ENCODE measurements around the gene POLRMT.
"Not testable (repeated sequence)": the region's sequence is repeated elsewhere in the genome, so short reads cannot be mapped to it uniquely, and the experiment has no call there.

POLRMT gene

DNA sequence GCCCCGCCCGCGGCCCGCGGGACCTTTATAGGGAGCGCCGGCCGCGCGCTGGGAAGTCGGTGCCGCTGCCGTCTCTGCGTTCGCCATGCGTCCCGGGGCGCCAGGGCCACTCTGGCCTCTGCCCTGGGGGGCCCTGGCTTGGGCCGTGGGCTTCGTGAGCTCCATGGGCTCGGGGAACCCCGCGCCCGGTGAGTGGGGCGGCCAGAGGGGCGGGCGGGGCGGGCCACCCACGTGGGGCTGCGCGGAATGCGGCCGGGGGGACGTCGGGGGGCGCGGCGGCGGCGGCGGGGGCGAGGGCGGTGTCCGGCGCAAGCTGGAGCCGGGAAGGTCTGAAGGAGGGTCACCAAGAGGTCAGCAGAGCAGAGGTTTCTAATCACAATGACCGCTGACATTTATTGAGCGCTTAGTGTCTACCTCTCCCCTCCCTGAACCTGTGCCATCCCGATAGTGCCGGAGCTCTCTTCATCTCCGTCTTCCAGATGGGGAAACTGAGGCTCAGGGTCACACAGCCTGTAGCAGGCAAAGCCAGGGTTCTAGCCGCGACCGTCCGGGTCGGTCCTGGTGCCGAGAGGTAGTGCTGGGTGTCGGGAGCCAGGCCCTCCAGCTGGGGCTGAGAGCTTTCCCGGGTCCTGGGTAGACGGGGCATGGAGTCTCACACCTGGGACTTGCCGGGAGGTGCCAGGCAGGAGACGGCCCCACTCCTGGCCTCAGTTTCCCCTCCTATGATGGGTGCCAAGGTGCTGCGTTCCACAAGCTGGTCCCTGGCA lies 43.2 kb upstream of the POLRMT start, which contains the start of gene FSTL3:
FSTL3 (plus strand) TSS at position 54 of the 767 bp plus-strand sequence; CDS start at position 86, 32 bp downstream.
- TF ChIP-seq, protein P1, sequence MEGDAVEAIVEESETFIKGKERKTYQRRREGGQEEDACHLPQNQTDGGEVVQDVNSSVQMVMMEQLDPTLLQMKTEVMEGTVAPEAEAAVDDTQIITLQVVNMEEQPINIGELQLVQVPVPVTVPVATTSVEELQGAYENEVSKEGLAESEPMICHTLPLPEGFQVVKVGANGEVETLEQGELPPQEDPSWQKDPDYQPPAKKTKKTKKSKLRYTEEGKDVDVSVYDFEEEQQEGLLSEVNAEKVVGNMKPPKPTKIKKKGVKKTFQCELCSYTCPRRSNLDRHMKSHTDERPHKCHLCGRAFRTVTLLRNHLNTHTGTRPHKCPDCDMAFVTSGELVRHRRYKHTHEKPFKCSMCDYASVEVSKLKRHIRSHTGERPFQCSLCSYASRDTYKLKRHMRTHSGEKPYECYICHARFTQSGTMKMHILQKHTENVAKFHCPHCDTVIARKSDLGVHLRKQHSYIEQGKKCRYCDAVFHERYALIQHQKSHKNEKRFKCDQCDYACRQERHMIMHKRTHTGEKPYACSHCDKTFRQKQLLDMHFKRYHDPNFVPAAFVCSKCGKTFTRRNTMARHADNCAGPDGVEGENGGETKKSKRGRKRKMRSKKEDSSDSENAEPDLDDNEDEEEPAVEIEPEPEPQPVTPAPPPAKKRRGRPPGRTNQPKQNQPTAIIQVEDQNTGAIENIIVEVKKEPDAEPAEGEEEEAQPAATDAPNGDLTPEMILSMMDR (IDR thresholded peaks at IDR 0.05; ENCODE audit: poor library complexity, severe bottlenecking): no peak
- H3K36me3 ChIP-seq (ENCODE audit: low read depth): peaks cover 21% of the 10 kb centered on the region
- ATAC-seq (ENCODE audit: low read depth): no peak
- no peak for DNase-seq (ENCODE audit: low spot score)
- no peaks in the 10 kb centered on the region for H3K27me3 ChIP-seq (ENCODE audit: insufficient read depth, poor library complexity, severe bottlenecking)
- H3K27ac ChIP-seq (ENCODE audit: poor library complexity, severe bottlenecking): peak within 1 kb of the TSS; percentile 96
- peaks cover 5% of the 10 kb centered on the region for H3K4me1 ChIP-seq (ENCODE audit: insufficient read depth, poor library complexity, severe bottlenecking)
- no peaks in the 10 kb centered on the region for H3K9me3 ChIP-seq (ENCODE audit: severe bottlenecking)
- peak within 1 kb of the TSS; percentile 84 for H3K4me3 ChIP-seq (ENCODE audit: severe bottlenecking)

DNA sequence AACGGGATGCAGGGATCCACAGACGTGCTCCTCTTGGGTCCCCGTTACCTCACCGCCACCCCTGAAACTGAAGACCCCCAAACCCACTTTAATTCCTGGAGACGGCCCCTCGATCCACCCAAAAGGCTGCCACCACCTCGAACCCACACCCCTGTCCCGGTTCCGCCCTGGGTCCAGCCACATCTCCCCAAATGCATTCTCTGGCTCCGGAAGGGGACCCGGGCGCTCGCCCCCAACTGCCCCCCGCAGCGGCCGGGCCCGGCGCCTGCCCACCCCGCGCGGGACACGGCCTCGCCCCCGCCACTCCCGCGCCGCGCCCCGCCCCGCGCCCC lies 42.6 kb upstream of the POLRMT start:
- peaks cover 5% of the 10 kb centered on the region for H3K4me1 ChIP-seq (ENCODE audit: insufficient read depth, poor library complexity, severe bottlenecking)
- H3K36me3 ChIP-seq (ENCODE audit: low read depth): peaks cover 17% of the 10 kb centered on the region
- no peaks in the 10 kb centered on the region for H3K27me3 ChIP-seq (ENCODE audit: insufficient read depth, poor library complexity, severe bottlenecking)
- TF ChIP-seq, protein P1 (IDR thresholded peaks at IDR 0.05; ENCODE audit: poor library complexity, severe bottlenecking): no peak
- peak overlapping the region; percentile 84 for H3K4me3 ChIP-seq (ENCODE audit: severe bottlenecking)
- no peak for ATAC-seq (ENCODE audit: low read depth)
- DNase-seq (ENCODE audit: low spot score): no peak
- H3K27ac ChIP-seq (ENCODE audit: poor library complexity, severe bottlenecking): peak overlapping the region; percentile 96
- no peaks in the 10 kb centered on the region for H3K9me3 ChIP-seq (ENCODE audit: severe bottlenecking)

DNA sequence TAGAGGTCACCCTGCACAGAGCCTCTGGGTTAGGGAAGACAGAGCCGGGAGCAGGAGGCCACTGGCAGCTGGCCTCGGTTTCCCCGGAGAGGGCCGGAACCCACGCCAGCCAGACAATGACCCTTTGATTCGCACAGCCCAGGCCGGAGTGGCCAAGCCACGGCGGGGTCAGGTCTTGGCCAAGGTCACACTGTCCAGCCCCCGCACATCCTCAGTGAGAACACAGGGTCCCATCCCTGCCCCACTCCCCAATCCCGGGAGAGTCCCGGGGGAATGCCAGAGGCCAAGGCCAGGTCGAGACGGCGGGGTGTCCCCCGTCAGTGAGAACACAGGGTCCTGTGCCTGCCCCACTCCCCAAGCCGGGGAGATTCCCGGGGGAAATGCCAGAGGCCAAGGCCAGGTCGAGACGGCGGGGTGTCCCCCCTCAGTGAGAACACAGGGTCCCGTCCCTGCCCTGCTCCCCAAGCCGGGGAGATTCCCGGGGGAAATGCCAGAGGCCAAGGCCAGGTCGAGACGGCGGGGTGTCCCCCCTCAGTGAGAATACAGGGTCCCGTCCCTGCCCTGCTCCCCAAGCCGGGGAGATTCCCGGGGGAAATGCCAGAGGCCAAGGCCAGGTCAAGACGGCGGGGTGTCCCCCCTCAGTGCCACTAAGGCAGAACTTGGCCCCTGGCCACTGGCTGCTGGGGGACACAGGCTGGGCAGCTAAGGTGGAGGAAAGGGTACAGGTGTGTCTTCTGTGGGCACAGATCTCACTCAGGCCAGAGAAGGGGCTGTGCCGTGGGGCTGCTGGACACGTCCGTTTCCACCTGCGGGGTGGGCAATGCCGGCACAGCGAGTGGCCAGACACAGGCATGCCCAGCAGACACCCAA lies 41.2 kb upstream of the POLRMT start:
- no peak overlapping the region for H3K4me3 ChIP-seq (ENCODE audit: severe bottlenecking)

DNA sequence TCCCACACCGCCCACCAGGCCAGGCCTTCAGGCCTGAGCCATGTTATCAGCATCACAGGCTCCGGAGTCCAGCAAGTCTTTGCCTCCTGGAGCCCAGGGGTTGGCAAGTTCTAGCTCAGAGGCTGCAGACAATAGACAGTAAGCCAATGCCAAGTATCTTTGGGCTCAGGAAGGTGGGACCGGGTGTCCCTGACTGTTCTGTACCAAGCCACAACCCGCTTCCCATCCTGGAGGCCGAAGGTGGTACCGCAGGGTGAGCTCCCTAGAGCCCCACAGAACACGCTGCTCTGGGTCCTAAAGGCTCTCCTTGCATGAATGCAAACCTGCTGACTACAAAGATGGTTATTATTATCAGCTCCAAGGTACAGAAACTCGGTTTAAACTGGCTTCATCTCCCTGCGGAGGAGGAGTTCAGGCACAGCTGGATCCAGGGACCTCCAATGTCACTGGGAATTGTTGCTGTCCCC lies 37.3 kb upstream of the POLRMT start:
- DNase-seq (ENCODE audit: low spot score): no peak
- no peak overlapping the region for H3K27ac ChIP-seq (ENCODE audit: poor library complexity, severe bottlenecking)
- TF ChIP-seq, protein P1 (IDR thresholded peaks at IDR 0.05; ENCODE audit: poor library complexity, severe bottlenecking): no peak

More for the DNA sequence above, 41.2 kb upstream of the POLRMT start:
- H3K27ac ChIP-seq (ENCODE audit: poor library complexity, severe bottlenecking): peak overlapping the region; percentile 96
- H3K27me3 ChIP-seq (ENCODE audit: insufficient read depth, poor library complexity, severe bottlenecking): no peaks in the 10 kb centered on the region
- TF ChIP-seq, protein P1 (IDR thresholded peaks at IDR 0.05; ENCODE audit: poor library complexity, severe bottlenecking): no peak
- no peaks in the 10 kb centered on the region for H3K9me3 ChIP-seq (ENCODE audit: severe bottlenecking)
- H3K4me1 ChIP-seq (ENCODE audit: insufficient read depth, poor library complexity, severe bottlenecking): peaks cover 5% of the 10 kb centered on the region
- no peak for ATAC-seq (ENCODE audit: low read depth)
- DNase-seq (ENCODE audit: low spot score): no peak
- H3K36me3 ChIP-seq (ENCODE audit: low read depth): peaks cover 17% of the 10 kb centered on the region

DNA sequence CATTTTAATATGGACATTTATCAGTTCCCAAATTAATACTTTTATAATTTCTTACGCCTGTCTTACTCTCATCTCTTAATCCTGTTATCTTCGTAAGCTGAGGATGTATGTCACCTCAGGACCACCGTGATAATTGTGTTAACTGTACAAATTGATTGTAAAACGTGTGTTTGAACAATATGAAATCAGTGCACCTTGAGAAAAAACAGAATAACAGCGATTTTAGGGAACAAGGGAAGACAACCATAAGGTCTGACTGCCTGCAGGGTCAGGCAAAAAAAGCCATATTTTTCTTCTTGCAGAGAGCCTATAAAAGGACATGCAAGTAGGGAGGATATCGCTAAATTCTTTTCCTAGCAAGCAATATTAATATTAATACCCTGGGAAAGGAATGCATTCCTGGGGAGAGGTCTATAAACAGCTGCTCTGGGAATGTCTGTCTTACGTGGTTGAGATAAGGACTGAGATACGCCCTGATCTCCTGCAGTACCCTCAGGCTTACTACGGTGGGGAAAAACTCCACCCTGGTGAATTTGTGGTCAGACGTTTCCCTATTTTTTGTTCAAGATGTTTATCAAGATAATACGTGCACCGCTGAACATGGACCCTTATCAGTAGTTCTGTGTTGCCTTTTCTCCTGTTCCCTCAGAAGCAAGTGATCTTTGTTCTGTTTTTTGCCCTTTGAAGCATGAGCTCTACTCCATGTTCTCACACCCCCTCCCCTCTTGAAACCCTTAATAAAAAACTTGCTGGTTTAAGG lies 35.5 kb upstream of the POLRMT start:
- not testable (repeated sequence) for ATAC-seq (ENCODE audit: low read depth); H3K4me1 ChIP-seq (ENCODE audit: insufficient read depth, poor library complexity, severe bottlenecking); H3K9me3 ChIP-seq (ENCODE audit: severe bottlenecking); H3K36me3 ChIP-seq (ENCODE audit: low read depth); H3K27me3 ChIP-seq (ENCODE audit: insufficient read depth, poor library complexity, severe bottlenecking); H3K27ac ChIP-seq (ENCODE audit: poor library complexity, severe bottlenecking); DNase-seq (ENCODE audit: low spot score); H3K4me3 ChIP-seq (ENCODE audit: severe bottlenecking)

More for the DNA sequence above, 37.3 kb upstream of the POLRMT start:
- no peaks in the 10 kb centered on the region for H3K9me3 ChIP-seq (ENCODE audit: severe bottlenecking)
- H3K4me3 ChIP-seq (ENCODE audit: severe bottlenecking): no peak overlapping the region
- ATAC-seq (ENCODE audit: low read depth): no peak
- H3K27me3 ChIP-seq (ENCODE audit: insufficient read depth, poor library complexity, severe bottlenecking): no peaks in the 10 kb centered on the region
- H3K36me3 ChIP-seq (ENCODE audit: low read depth): no peaks in the 10 kb centered on the region
- H3K4me1 ChIP-seq (ENCODE audit: insufficient read depth, poor library complexity, severe bottlenecking): no peaks in the 10 kb centered on the region

DNA sequence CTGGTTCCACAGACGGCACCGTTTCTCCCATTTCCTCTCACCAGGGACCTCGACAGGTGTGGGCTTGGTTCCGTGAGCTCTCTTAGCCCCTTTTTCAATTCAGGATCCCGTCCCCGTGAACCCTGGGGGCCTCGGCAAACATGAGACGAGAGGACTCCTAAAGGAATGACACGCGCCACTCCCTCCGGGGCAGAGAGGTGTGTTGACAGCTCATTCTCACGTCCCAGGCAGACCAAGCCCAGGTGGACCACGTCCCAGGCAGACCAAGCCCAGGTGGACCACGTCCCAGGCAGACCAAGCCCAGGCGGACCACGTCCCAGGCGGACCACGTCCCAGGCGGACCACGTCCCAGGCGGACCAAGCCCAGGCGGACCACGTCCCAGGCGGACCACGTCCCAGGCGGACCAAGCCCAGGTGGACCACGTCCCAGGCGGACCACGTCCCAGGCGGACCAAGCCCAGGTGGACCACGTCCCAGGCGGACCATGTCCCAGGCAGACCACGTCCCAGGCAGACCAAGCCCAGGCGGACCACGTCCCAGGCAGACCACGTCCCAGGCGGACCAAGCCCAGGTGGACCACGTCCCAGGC lies 33.7 kb upstream of the POLRMT start:
- not testable (repeated sequence) for DNase-seq (ENCODE audit: low spot score); H3K27me3 ChIP-seq (ENCODE audit: insufficient read depth, poor library complexity, severe bottlenecking); H3K27ac ChIP-seq (ENCODE audit: poor library complexity, severe bottlenecking); H3K4me3 ChIP-seq (ENCODE audit: severe bottlenecking); ATAC-seq (ENCODE audit: low read depth); H3K9me3 ChIP-seq (ENCODE audit: severe bottlenecking); H3K36me3 ChIP-seq (ENCODE audit: low read depth); H3K4me1 ChIP-seq (ENCODE audit: insufficient read depth, poor library complexity, severe bottlenecking)
